GM12801 (cell line): ENCODE measurements around the gene LMO7.

Experiments
- CTCF ChIP-seq: IDR thresholded peaks from one replicate; pipeline ENCODE4 v1.5.1; 2011; ENCODE audit warnings: control low read depth; ENCODE audit not compliant: insufficient read length; ENCODE audit errors: extremely low read depth

LMO7 gene

GRCh38 chr13:75700552-75700951 is 64.4 kb downstream of the LMO7 start:
- TF ChIP-seq CTCF: no peak

- TF ChIP-seq CTCF: no peak
Observed at GRCh38 chr13:75702476-75702875, 66.3 kb downstream of the LMO7 start.

- no peak for TF ChIP-seq CTCF
Observed at GRCh38 chr13:75703769-75704168, 67.6 kb downstream of the LMO7 start.

GRCh38 chr13:75704194-75704926 is 68.2 kb downstream of the LMO7 start:
- no peak for TF ChIP-seq CTCF

GRCh38 chr13:75704927-75705288 is 68.8 kb downstream of the LMO7 start:
- no peak for TF ChIP-seq CTCF

GRCh38 chr13:75705395-75705794 is 69.3 kb downstream of the LMO7 start:
- TF ChIP-seq CTCF: no peak

GRCh38 chr13:75705908-75706307 is 69.8 kb downstream of the LMO7 start:
- TF ChIP-seq CTCF: no peak
